ENCODE data around the gene SH3RF3. TPM values are rescaled to one million over a fixed set of nuclear protein-coding genes. Genes with fewer than 3 reads are reported as not detected.

SH3RF3 gene
- total RNA-seq, 2 donors from 2014 or later = 1.3 to 5.6 TPM

- H3K4me3 ChIP-seq = no peak overlapping the region
- ATAC-seq (no peak), DNase-seq (no peak)
- no peak for TF ChIP-seq CTCF (IDR thresholded peaks at IDR 0.05)
- H3K9me3 ChIP-seq = no peaks in the 10 kb centered on the region
- no peaks in the 10 kb centered on the region for H3K36me3 ChIP-seq (replicated peaks in 1 of 2; ENCODE audit: insufficient read depth in 1 of 2, low read depth in 2 of 2)
- 52 to 66% methylated on average over 4 of the region's 4 CpGs for WGBS, 2 donors
- peaks cover 28% of the 10 kb centered on the region for H3K4me1 ChIP-seq
- H3K27ac ChIP-seq = no peak overlapping the region
- intact Hi-C loops (cut with DNase I) = no loop called here
- no peaks in the 10 kb centered on the region for H3K27me3 ChIP-seq
These were observed 2.8 kb downstream of the SH3RF3 start for GRCh38 chr2:109131777-109132176.

GRCh38 chr2:109132626-109133025, 3.6 kb downstream of the SH3RF3 start:
- intact Hi-C loops (cut with DNase I) = no loop called here
- no peaks in the 10 kb centered on the region for H3K27me3 ChIP-seq
- H3K36me3 ChIP-seq (replicated peaks in 1 of 2; ENCODE audit: insufficient read depth in 1 of 2, low read depth in 2 of 2) = no peaks in the 10 kb centered on the region
- no peak overlapping the region for H3K4me3 ChIP-seq
- peaks cover 28% of the 10 kb centered on the region for H3K4me1 ChIP-seq
- no peaks in the 10 kb centered on the region for H3K9me3 ChIP-seq
- DNase-seq = no peak
- ATAC-seq = no peak
- no peak for TF ChIP-seq POLR2A (IDR thresholded peaks at IDR 0.05)
- no peak for TF ChIP-seq CTCF (IDR thresholded peaks at IDR 0.05)
- H3K27ac ChIP-seq = no peak overlapping the region

GRCh38 chr2:109133746-109134145, 4.7 kb downstream of the SH3RF3 start:
- 47 to 73% methylated on average over 3 of the region's 3 CpGs for WGBS, 2 donors
- peaks cover 17% of the 10 kb centered on the region for H3K4me1 ChIP-seq
- ATAC-seq = no peak

GRCh38 chr2:109134741-109135358, 5.8 kb downstream of the SH3RF3 start:
- Histone ChIP-seq H3K4me1 (peaks cover 11% of the 10 kb centered on the region), H3K27ac (no peak overlapping the region), H3K9me3 (no peaks in the 10 kb centered on the region), H3K4me3 (no peak overlapping the region), H3K27me3 (no peaks in the 10 kb centered on the region), H3K36me3 (replicated peaks in 1 of 2; ENCODE audit: insufficient read depth in 1 of 2, low read depth in 2 of 2) (no peaks in the 10 kb centered on the region)
- no peak for DNase-seq
- 60 to 67% methylated on average over 5 to 8 of the region's 8 CpGs for WGBS, 2 donors
- no peak for TF ChIP-seq CTCF (IDR thresholded peaks at IDR 0.05)
- no peak for TF ChIP-seq POLR2A (IDR thresholded peaks at IDR 0.05)
- ATAC-seq = no peak
- intact Hi-C loops (cut with DNase I) = no loop called here

More at GRCh38 chr2:109133746-109134145, 4.7 kb downstream of the SH3RF3 start:
- TF ChIP-seq POLR2A (IDR thresholded peaks at IDR 0.05) = no peak
- TF ChIP-seq CTCF (IDR thresholded peaks at IDR 0.05) = no peak
- Histone ChIP-seq H3K27ac (no peak overlapping the region), H3K27me3 (no peaks in the 10 kb centered on the region), H3K36me3 (replicated peaks in 1 of 2; ENCODE audit: insufficient read depth in 1 of 2, low read depth in 2 of 2) (no peaks in the 10 kb centered on the region), H3K4me3 (no peak overlapping the region), H3K9me3 (no peaks in the 10 kb centered on the region)
- intact Hi-C loops (cut with DNase I) = no loop called here
- no peak for DNase-seq
